Stimulated activated CD4-positive, alpha-beta T cell treated with anti-CD3 and anti-CD28 coated beads, Interleukin-15, amount 100 ng/mL, for 24 hours (primary cell): ENCODE data around the gene TRPV6.

Source experiments
- DNase-seq: peaks from one replicate; pipeline ENCODE4 v3.0.0-alpha.2; 2020

Gene TRPV6

GRCh38 chr7:142885311-142886230 lies at the start of gene TRPV6:
Gene TRPV6, minus strand, starts transcription at chr7:142885745.
- DNase-seq = no peak

- DNase-seq = no peak
These were observed 48.5 kb upstream of the TRPV6 start for GRCh38 chr7:142934056-142934455.

DNA sequence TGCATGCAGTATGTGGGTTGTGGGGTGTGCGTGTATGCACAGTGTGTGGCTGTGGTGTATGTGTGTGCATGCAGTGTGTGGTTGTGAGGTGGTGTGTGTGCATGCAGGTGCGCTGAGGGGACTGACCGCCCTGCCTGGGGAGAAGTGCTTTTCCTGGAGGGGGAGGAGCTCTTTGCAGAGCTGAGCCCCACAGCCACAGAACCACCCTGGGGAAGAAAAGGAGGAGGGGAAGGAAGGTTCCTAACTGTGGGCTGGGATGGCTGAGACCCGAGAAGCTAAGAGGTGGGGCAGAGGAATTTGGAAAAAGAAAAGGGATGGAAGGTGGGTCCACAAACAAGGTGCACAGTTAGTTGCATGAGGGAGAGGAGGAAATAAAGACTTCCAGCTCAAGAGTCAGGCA lies 48.1 kb upstream of the TRPV6 start, which contains the start of gene TRPV5:
TRPV5 (minus strand) TSS at position 123 of the 400 bp plus-strand sequence. CDS start 287 bp downstream, outside the sequence.
- no peak for DNase-seq

- no peak for DNase-seq
These were observed 47.5 kb upstream of the TRPV6 start for GRCh38 chr7:142933092-142933475.

- DNase-seq = no peak
These were observed 47.0 kb upstream of the TRPV6 start for GRCh38 chr7:142932386-142933091.

DNA sequence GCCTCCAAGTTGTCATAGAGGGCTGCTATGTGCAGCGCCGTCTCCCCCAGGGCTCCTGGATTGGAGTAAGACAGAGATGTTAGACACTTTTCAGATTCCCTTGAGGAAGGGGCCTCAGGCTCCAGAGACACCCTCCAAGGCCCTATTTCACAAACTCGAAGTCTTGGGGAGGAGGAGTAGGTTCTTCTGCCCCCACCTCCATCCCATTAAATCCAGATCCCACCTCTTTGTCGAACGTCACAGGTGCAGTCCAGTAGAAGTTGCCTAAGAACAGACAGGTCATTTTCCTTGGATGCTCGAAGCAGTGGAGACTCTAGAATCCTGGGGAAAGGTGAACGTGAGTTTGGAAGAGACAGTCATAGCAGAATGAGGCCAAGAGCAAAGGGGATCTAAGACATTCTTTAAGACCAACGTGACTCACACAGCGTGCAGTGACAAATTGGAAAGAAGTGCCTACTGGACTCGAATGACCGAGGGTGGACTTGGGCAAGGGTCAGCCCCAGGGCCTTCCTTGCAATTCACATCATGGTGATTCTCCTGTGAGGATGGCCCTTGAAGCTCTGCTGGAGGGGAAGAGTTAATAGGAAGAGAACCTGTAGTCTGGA lies 44.7 kb upstream of the TRPV6 start:
- DNase-seq = no peak

DNA sequence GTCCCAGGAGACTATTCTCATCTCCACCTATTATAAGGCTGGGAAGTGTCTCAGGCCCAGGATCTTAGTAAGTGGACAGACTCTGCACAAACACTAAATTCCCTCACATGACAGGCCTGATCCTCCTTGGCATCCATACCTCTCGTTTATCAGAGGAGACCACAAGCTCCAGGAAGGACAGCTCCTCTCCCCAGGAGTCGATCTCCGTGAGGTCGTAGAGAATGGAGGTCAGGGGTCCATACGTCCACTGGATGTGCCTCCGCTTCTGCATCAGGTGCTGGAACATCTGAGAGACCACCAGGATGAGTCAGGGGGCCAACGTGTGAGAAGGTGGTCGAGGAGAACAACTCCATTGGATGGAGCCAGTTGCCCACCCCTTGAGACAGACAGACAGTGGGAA lies 42.4 kb upstream of the TRPV6 start:
- no peak for DNase-seq

DNA sequence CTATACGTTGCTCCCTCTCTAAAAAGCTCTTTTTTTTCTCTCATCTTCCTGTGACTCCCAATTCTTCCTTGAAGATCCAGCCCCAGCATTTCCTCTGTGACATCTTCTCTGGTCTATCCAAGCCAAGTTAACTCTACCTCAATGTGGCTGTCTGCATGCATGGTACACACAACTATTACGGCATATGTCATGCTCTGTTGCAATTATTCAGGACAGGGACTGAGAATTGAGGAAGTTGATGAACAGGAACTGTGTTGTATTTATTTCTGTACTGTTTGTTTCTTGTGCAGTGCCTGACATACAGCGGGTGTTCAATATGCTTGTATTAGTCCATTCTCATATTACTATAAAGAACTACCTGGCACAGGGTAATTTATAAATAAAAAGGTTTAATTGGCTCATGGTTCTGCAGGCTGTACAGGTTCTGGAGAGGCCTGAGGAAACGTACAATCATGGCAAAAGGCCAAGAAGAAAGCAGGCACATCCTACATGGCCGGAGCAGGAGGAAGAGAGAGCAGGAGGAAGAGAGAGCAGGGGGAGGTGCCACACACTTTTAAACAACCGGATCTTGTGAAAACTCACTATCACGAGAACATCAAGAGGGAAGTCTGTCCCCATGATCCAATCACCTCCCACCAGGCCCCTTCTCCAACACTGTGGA lies 41.7 kb upstream of the TRPV6 start:
- no peak for DNase-seq

DNA sequence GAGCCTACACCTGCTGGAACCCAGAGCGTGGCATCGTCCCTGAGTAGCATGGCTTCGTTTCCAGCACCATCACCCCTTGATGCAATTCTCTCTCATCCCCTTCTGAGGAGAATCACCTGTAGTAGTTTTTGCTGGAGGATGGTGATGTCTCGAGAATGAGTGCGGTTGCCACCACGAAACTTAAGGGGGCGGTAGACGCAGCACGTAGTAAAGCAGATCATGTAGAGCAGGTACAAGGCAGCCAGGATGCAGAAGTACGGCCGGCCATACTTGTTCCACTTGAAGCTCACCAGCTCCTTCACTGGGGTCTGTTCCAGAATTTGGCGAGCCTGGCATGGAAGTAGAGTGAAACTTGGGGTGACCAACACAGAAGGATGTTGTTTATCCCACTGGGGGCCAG lies 39.9 kb upstream of the TRPV6 start:
- peak; percentile 6 for DNase-seq

DNA sequence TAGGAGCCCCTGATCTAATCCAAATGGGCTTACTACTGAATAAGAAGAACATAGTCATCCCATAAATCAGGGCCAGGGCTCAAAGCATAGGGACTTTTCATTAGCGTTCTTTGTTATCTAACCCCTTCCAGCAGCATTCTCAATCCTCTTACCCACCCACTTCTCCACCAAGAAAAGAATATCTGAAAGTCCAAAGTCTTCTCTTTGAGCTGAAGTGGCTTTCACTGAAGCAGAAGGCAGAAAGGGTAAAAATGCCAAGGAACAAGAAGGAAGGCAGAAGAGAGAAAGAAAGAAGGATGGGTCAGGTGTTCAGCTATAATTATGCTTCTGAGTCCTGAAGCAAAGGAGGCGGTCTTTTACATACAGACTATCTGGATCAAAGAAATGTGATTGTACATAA lies 37.8 kb upstream of the TRPV6 start:
- DNase-seq = no peak

DNA sequence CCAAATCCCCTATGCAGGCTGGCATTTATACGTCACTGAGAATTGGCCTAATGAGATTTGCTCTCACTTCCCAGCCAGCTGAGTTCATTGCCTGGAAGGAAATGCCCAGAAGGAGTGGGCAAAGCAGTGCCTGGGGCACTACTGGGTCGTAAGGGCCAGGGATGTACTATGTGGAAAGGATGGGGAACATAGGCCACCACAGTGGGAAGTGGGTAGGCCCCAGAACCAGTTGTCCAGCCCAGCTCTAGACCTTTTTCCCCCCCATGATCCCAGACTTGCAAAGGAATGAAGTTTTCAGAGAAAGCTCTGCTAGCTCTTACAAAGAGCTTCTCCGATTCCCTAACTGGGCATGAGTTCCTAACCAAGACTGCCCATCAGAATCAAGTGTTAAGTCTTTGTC lies 34.1 kb upstream of the TRPV6 start:
- DNase-seq = no peak

- no peak for DNase-seq
These were observed 33.4 kb upstream of the TRPV6 start for GRCh38 chr7:142918901-142919300.

- DNase-seq = no peak
These were observed 31.9 kb upstream of the TRPV6 start for GRCh38 chr7:142917447-142917846.

DNA sequence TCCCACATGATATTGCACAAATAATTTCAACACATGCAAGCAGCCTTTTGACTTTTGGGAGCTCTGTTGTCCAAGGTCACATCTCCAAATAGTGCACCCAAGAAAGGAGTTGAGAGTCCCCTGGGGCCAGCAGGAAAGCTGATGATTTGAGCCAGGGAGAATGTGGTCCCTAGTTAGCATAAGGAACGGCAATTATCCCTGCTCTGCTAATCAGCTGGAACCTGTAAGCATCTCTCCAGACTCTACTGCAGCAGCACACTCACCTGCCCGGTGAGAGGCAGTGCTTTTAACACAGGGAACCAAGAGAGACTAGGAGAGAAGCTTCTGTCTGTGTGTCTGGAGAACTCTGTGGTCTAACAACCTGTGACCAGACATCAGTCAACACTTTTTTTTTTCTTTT lies 31.0 kb upstream of the TRPV6 start:
- DNase-seq = no peak

DNA sequence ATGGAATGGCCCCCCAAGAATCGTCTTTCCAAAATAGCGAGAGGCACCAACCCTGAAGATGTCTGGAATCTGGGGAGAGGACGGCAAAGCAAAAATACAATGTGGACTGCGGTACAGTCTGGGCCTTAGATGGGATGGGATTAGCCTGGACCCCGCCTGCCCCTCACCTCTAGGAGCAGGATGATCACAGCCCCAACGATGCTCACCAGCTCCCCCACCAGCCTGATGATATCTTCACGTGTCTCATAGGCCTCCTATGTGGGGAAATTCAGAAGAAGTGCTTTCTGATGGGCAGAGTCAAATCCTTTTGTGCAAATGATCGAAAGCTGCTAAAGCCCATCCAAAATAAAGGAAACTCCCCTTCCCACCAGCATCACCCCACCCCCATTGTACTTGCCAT lies 29.8 kb upstream of the TRPV6 start:
- DNase-seq = no peak

GRCh38 chr7:142914121-142914520 lies 28.6 kb upstream of the TRPV6 start:
- DNase-seq = no peak

DNA sequence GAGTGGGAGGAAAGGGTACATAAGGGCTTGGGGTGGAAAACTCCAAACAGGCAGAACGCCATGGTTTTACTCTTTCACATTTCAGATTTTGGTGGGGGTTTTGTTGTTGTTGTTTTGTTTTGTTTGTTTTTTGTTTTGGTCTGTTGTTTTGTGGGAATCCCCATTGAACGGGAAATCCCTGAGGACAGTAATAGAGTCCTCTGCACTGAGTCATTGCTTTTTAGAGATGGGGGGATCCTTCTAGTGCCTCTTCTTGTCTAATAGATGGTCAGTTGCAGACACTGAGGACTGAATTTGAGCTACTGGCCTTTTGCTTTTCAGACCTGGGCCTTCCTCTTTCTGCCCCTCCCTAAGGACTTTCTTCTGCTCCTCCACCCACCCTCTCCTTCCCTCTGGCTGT lies 28.0 kb upstream of the TRPV6 start:
- no peak for DNase-seq

DNA sequence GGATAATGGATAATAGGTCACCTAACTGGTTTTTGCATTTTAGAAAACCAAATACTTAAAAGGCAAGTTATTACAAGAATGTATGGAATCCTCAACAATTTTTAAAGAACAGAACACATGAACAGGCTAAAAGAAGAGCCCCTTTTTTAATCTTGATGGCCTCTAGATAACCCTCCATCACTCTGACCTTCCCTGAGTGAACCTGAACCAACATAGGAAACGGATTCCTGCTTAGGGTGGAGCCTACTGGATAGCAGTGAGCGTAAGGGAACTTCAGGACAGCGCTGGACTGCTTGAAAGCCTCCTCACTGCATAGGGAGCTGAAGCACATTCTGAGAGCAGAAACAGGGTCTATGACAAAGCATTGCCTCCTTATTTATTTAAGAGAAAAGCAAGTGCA lies 27.5 kb upstream of the TRPV6 start:
- no peak for DNase-seq

GRCh38 chr7:142910481-142910880 lies 24.9 kb upstream of the TRPV6 start:
- no peak for DNase-seq

GRCh38 chr7:142910031-142910433 lies 24.5 kb upstream of the TRPV6 start:
- no peak for DNase-seq

- DNase-seq = no peak
These were observed 23.7 kb upstream of the TRPV6 start for GRCh38 chr7:142908921-142909890.

- DNase-seq = no peak
These were observed 22.7 kb upstream of the TRPV6 start for GRCh38 chr7:142908290-142908689.
